Mucosa of gallbladder (tissue), 1 donor: ENCODE results near the gene PYGB. TPM values are rescaled to one million over a fixed set of nuclear protein-coding genes. Genes with fewer than 3 reads are reported as not detected.

Experiments used
- DNase-seq: peaks from one replicate; pipeline ENCODE4 v3.0.0-alpha.2; 2020; ENCODE audit warnings: low spot score
- total RNA-seq: library from RNA; stranded (reverse); gene quantifications from one replicate; pipeline ENCODE4 v1.2.1, GENCODE V29; 2021
- donor health status: DM: no; HTN: no; CAD: no.

PYGB gene
- total RNA-seq, 1 donor from 2014 or later, result 99.5 TPM

DNA sequence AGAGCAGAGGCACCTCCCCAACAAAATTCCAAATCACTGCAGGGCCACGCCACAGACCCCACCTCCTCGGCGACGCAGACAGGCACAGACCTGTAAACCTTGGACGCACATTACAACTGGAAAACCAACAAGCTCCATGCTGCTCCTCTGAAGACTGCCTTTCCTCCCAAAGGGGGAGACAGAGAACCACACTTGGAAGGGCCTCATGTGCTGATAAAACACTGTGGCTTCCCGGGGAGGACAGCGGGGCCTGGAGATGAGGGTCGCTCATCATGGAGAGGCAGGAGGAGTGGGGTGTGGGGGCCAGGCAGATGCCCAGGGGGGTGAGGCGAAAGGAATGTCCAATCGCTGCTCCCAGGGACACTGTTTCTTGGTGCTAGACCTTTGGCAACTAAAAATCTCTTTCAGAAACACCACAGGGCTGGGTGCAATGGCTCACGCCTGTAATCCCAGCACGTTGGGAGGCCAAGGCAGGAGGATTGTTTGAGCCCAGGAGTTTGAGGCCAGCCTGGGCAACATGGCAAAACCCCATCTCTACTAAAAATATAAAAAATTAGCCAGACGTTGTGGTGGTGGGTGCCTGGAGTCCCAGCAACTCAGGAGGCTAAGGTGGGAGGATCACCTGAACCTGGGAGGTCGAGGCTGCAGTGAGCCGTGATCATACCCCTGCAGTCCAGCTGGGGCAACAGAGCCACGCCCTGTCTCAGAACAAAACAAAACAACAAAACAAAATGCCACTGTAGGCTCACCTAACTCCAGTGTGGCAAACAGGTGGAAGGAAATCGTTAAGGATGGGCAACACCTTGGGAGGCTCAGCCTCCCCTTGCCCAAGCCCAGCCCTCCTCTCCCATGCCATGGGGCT lies 88.9 kb downstream of the PYGB start:
- no peak for DNase-seq

- DNase-seq, result peak; percentile 33
These were observed 90.5 kb downstream of the PYGB start for GRCh38 chr20:25338112-25339023.

GRCh38 chr20:25339608-25340007 lies 91.7 kb downstream of the PYGB start:
- peak; percentile 63 for DNase-seq

DNA sequence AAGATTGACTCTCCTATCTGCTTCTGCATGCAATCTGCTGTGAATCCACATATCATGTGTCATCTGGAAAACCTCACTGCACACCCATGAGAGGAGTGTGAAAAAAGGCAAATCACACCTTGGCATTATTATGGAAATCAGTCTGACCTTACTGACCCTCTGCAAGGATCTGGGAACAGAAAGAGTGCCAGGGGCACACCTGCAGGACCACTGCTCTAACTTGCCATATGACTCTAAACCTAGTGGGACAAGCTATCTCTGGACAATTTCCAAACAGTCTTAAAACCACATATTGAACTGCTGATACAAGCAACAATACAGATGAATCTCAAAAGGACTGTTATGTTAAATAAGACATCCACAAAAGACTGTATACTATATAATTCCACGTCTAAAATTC lies 92.5 kb downstream of the PYGB start:
- DNase-seq, result no peak

GRCh38 chr20:25341716-25342680 lies 94.1 kb downstream of the PYGB start:
- DNase-seq, result no peak

DNA sequence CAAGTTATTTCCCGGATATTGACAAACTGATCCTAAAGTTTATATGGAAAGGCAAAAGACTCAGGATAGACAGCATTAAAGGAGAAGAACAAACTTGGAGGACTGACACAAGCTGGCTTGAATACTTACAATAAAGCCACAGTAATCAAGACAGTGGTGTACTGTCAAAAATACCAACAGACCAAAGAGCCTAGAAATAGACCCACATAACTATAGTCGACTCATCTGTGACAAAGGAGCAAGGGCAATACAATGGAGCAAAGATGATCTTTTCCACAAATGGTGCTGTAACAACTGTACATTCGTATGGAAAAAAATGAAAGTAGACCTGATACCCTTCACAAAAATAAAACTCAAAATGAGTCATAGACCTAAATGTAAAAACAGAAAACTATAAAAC lies 96.7 kb downstream of the PYGB start:
- DNase-seq, result no peak

- no peak for DNase-seq
These were observed 97.8 kb downstream of the PYGB start for GRCh38 chr20:25345721-25346120.

DNA sequence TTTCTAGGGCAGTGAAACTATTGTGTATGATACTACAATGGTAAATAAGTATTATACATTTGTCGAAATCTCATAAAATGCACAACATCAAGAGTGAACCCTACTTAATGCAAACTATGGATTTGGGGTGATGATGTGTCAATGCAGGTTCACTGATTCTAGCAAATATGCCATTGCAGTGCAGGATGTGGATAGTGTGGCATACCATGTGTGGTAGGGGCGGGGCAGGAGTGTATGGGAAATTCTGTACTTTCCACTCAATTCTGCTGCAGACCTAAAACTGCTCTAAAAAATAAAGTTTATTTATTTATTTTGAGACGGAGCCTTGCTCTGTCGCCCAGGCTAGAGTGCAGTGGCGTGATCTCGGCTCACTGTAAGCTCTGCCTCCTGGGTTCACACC lies 98.5 kb downstream of the PYGB start:
- DNase-seq, result no peak

Other genes with a start within 250 kb of the PYGB start
- 70.8 TPM for gene ACSS1, start 189.9 kb upstream of the PYGB start, total RNA-seq
- gene VSX1, start 165.9 kb upstream of the PYGB start, total RNA-seq, result not detected
- 133 TPM for gene ENTPD6, start 52.4 kb upstream of the PYGB start, total RNA-seq
- 81.1 TPM for gene ABHD12, start 142.8 kb downstream of the PYGB start, total RNA-seq
- gene GINS1, start 159.6 kb downstream of the PYGB start, total RNA-seq, result 1.4 TPM